ENCODE data around the gene CDKN1C.

The CDKN1C gene

GRCh38 chr11:2914455-2915195 lies 29.1 kb upstream of the CDKN1C start:
- H3K27ac ChIP-seq (replicated peaks) = no peak overlapping the region
- no peak for DNase-seq (ENCODE audit: low read depth in 1 of 2, low spot score in 1 of 2)
- no peak for TF ChIP-seq POLR2AphosphoS5 (IDR thresholded peaks at IDR 0.05; ENCODE audit: low read depth)
- TF ChIP-seq, protein P1, sequence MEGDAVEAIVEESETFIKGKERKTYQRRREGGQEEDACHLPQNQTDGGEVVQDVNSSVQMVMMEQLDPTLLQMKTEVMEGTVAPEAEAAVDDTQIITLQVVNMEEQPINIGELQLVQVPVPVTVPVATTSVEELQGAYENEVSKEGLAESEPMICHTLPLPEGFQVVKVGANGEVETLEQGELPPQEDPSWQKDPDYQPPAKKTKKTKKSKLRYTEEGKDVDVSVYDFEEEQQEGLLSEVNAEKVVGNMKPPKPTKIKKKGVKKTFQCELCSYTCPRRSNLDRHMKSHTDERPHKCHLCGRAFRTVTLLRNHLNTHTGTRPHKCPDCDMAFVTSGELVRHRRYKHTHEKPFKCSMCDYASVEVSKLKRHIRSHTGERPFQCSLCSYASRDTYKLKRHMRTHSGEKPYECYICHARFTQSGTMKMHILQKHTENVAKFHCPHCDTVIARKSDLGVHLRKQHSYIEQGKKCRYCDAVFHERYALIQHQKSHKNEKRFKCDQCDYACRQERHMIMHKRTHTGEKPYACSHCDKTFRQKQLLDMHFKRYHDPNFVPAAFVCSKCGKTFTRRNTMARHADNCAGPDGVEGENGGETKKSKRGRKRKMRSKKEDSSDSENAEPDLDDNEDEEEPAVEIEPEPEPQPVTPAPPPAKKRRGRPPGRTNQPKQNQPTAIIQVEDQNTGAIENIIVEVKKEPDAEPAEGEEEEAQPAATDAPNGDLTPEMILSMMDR (IDR thresholded peaks at IDR 0.05; ENCODE audit: insufficient read depth, low read length) = no peak
- no peak for TF ChIP-seq GABPA (IDR thresholded peaks at IDR 0.05; ENCODE audit: low read depth)
- TF ChIP-seq REST (IDR thresholded peaks at IDR 0.05; ENCODE audit: insufficient replicate concordance, low read depth) = no peak
- no peak for TF ChIP-seq SPI1 (IDR thresholded peaks at IDR 0.05; ENCODE audit: borderline replicate concordance, low read depth)
- no peak overlapping the region for H3K4me3 ChIP-seq (replicated peaks; ENCODE audit: insufficient read depth, low read length)
- no peaks in the 10 kb centered on the region for H3K27me3 ChIP-seq (ENCODE audit: insufficient read depth, poor library complexity, severe bottlenecking)

GRCh38 chr11:2913776-2914175 lies 28.2 kb upstream of the CDKN1C start:
- Histone ChIP-seq H3K4me3 (replicated peaks; ENCODE audit: insufficient read depth, low read length) (no peak overlapping the region), H3K27ac (replicated peaks) (no peak overlapping the region)
- TF ChIP-seq GABPA (IDR thresholded peaks at IDR 0.05; ENCODE audit: low read depth) (no peak), REST (IDR thresholded peaks at IDR 0.05; ENCODE audit: insufficient replicate concordance, low read depth) (no peak)
- TF ChIP-seq, protein P1 (IDR thresholded peaks at IDR 0.05; ENCODE audit: insufficient read depth, low read length) = no peak

GRCh38 chr11:2913019-2913431 lies 27.4 kb upstream of the CDKN1C start:
- Histone ChIP-seq H3K4me3 (replicated peaks; ENCODE audit: insufficient read depth, low read length) (no peak overlapping the region), H3K27ac (replicated peaks) (no peak overlapping the region), H3K27me3 (ENCODE audit: insufficient read depth, poor library complexity, severe bottlenecking) (no peaks in the 10 kb centered on the region)
- TF ChIP-seq, protein P1 (IDR thresholded peaks at IDR 0.05; ENCODE audit: insufficient read depth, low read length) = no peak
- no peak for TF ChIP-seq POLR2AphosphoS5 (IDR thresholded peaks at IDR 0.05; ENCODE audit: low read depth)
- TF ChIP-seq REST (IDR thresholded peaks at IDR 0.05; ENCODE audit: insufficient replicate concordance, low read depth) = no peak
- no peak for TF ChIP-seq GABPA (IDR thresholded peaks at IDR 0.05; ENCODE audit: low read depth)
- no peak for TF ChIP-seq SPI1 (IDR thresholded peaks at IDR 0.05; ENCODE audit: borderline replicate concordance, low read depth)
- DNase-seq (ENCODE audit: low read depth in 1 of 2, low spot score in 1 of 2) = no peak

More at GRCh38 chr11:2913776-2914175, 28.2 kb upstream of the CDKN1C start:
- DNase-seq (ENCODE audit: low read depth in 1 of 2, low spot score in 1 of 2) = no peak
- H3K27me3 ChIP-seq (ENCODE audit: insufficient read depth, poor library complexity, severe bottlenecking) = no peaks in the 10 kb centered on the region
